Inflammatory macrophage treated with lipopolysaccharide for 1 hour (primary cell): ENCODE data around the gene CYP1A2.
A peak's percentile ranks its signal among the peaks of the same experiment; 100 is the strongest.
"Not testable (repeated sequence)": the region's sequence is repeated elsewhere in the genome, so short reads cannot be mapped to it uniquely, and the experiment has no call there.

ENCODE experiments used
- DNase-seq, 2 donors: peaks; one replicate each; pipeline ENCODE4 v3.0.0-alpha.2; 2020 to 2022

Gene CYP1A2, protein sequence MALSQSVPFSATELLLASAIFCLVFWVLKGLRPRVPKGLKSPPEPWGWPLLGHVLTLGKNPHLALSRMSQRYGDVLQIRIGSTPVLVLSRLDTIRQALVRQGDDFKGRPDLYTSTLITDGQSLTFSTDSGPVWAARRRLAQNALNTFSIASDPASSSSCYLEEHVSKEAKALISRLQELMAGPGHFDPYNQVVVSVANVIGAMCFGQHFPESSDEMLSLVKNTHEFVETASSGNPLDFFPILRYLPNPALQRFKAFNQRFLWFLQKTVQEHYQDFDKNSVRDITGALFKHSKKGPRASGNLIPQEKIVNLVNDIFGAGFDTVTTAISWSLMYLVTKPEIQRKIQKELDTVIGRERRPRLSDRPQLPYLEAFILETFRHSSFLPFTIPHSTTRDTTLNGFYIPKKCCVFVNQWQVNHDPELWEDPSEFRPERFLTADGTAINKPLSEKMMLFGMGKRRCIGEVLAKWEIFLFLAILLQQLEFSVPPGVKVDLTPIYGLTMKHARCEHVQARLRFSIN

GRCh38 chr15:74748322-74748946 is at the start of gene CYP1A2:
CYP1A2 (plus strand) TSS chr15:74748845; CDS start chr15:74749739, 894 bp downstream.
- DNase-seq, result no peak

DNA sequence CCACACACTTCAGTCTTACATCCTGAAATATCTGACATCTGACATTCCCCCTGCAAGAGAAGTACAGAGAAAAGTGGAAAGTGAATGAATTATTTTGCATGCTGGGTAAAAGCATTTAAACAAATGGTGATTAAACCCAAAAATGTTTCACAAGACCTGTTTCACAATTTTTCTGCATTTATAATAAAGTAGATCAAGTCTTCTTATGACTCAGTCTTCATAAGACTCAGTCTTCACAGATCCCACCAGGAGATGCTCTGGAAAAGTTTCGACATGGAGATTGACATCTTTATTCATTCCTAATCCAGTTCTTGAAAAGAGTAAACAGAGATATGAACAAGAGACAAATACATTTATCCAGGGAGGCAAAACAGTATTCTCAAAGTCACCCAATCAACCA is 39.6 kb upstream of the CYP1A2 start:
- DNase-seq, result peak in 1 of 2 donors; percentile 65

DNA sequence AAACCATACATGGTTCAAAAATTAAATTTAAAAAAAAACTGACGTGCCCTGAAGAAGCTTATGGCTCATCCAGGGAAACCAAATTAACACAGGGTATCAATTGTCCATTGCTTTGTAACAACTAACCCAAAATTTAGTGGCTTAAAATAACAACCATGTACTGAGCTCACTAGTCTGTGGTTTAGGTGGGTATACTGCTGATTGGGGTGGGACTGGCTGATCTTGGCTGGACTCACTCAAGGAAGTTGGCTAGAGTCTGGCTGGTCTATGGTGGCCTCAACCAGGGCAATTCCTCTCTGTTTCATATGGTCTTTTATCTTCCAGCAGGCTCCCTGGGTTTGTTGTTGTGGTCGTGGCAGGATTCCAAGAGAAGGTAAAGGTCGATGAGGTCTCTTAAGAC is 38.8 kb upstream of the CYP1A2 start:
- DNase-seq, result no peak

GRCh38 chr15:74710319-74711094 is 38.1 kb upstream of the CYP1A2 start:
- no peak for DNase-seq

- peak; percentile 35 to 61 for DNase-seq
Measured at GRCh38 chr15:74712311-74712710, 36.3 kb upstream of the CYP1A2 start.

- DNase-seq, result peak; percentile 45 to 52
Measured at GRCh38 chr15:74716651-74717050, 32.0 kb upstream of the CYP1A2 start.

- DNase-seq, result no peak
Measured at GRCh38 chr15:74722591-74722990, 26.1 kb upstream of the CYP1A2 start.

GRCh38 chr15:74723187-74723586 is 25.5 kb upstream of the CYP1A2 start:
- no peak for DNase-seq

- DNase-seq, result peak in 1 of 2 donors; percentile 29
Measured at GRCh38 chr15:74723754-74724334, 24.8 kb upstream of the CYP1A2 start.

DNA sequence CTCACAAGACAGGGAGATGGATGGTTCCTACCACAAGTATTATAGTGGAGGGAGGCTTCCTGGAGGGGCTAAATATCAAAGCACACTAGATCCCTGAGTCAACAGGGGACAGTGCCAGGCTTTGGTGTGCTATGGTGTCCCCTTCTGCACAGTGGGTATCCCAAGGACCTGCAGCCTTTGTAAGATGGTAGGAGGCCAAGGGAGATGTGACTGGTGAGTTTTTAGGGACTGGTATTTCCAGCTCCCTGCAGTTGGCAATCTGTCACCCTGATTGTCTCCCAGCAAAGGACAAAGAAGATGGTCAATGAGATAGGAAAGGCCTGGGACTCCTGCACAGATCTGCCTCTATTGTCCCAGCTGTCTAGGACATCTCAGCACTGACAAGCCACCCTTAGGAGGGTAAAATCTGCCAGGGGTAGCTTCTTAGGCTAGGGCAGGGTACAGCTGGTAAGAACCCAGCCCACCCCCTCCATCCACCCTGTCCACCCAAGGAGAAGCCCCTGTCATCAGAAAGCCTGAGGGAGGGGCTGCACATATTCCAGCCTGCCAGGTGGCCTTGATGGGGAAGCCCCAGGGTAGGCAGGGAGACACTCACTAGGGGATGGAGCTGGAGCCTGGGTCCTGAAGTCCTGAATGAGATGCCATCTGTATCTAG is 23.9 kb upstream of the CYP1A2 start:
- DNase-seq, result no peak

DNA sequence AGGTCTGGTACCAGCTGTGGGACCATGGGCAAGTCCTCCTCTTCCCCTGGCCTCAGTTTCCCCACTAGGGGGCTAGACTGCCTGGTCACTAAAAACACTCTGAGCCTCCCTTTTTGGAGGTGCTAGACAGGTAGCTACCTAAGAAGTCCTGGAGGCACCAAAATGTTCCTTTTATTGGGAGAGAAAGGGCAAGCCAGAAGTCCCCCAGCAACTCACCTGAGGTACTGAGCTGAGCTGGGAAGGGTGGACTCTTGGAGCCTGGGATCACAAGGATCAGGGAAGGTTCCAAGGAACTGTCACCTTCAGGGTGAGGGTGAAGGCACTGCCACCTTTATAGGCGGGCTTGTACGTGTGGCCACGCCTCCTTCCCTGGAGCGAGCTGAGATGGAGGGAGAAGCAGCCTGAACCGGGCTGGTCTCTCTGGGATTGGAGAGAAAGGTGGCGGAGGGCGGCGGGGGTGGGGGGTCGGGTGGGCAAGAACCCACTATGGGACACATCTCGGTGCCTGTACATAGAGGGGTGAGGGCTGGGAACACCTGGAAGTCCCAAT is 23.3 kb upstream of the CYP1A2 start, which contains the start of gene CYP1A1:
Gene CYP1A1, minus strand, starts transcription at position 304 of the 550 bp plus-strand sequence. CDS start 2,431 bp downstream, outside the sequence.
- DNase-seq, result no peak

GRCh38 chr15:74725845-74726773 is 22.5 kb upstream of the CYP1A2 start:
- DNase-seq, result no peak

GRCh38 chr15:74726774-74727164 is 21.9 kb upstream of the CYP1A2 start:
- no peak for DNase-seq

DNA sequence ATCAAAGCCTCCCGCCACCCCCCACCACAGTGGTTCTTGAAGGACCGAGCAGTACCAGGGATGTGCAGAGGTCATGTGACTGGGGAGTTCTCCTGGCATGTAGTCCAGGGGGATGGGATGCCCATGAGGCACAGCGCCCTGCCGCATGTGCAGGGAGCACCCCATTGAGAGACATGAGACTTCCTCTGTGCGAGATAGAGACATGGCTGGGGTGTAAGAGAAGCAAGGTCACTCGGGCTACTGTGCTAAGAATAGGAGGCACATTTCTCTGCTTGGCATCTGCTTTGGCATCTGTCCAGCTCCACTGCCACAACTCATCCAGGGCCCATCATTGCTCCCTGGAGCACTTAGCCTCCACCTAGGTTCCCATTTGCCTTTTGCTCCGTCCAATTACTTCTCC is 20.9 kb upstream of the CYP1A2 start:
- DNase-seq, result no peak

DNA sequence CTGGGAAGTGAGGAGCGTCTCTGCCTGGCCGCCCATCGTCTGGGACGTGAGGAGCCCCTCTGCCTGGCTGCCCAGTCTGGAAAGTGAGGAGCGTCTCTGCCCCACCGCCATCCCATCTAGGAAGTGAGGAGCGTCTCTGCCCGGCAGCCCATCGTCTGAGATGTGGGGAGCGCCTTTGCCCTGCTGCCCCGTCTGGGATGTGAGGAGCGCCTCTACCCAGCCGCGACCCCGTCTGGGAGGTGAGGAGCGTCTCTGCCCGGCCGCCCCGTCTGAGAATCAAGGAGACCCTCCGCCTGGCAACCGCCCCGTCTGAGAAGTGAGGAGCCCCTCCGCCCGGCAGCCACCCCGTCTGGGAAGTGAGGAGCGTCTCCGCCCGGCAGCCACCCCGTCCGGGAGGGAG is 19.9 kb upstream of the CYP1A2 start:
- not testable (repeated sequence) for DNase-seq

- DNase-seq, result not testable (repeated sequence)
Measured at GRCh38 chr15:74729372-74729771, 19.3 kb upstream of the CYP1A2 start.

DNA sequence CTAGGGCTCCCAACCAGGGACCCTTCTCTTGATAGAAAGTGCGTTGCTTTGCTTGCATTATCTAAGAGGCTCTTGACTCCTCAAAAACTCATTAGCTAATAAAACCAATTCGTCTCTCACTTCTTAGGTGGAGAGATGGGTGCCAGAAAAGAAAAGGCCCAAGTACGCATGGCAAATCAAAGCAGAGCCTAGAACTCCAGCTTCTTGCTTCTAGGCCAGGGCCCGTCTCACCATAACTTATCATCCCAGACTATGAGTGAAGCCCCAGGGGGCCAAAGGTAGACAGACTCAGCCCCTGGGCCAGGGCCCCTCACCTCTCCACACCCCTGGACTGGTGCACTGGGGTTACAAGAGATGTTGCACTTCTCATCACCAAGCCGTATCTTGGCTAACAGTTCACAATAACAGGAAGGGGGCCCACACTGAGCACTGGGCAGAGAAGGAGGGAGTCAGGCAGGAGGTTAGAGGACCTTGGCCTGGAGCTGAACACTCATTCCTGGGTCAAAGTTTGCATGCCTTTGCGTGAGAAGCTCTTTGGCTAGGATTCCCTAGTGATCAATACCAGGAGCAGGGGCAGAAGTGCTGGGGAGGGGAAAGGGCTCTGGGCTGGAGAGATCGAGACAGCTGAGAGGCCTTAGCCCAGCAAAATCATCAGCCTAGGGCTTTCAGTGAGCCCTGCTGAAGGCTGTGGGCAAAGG is 17.9 kb upstream of the CYP1A2 start:
- no peak for DNase-seq

DNA sequence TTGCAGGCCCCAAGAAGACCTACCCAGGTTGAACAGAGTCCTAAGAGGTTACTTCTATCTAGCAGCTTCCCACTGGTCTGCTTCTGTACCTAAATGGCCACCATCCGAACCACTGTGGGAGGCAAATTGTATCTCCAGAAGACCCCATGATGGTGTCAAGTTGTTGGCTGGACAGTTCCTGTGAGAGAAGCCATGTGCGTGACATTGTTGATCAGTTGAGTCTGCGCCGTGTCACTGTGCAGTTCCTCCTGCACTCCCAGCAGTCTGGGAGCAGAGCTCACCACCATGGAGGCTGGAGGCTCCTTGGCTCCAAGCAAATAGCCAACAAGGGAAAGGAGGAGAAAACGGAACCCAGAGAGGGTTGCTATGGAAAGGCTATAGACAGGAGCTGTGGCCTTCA is 15.8 kb upstream of the CYP1A2 start:
- no peak for DNase-seq

GRCh38 chr15:74733269-74733668 is 15.4 kb upstream of the CYP1A2 start:
- no peak for DNase-seq

- DNase-seq, result no peak
Measured at GRCh38 chr15:74735305-74735704, 13.3 kb upstream of the CYP1A2 start.
